EL (cell line): ENCODE data around the gene MXRA8.

ENCODE experiments used
- DNase-seq: peaks from one replicate; pipeline ENCODE4 v3.0.0-alpha.2; 2016

MXRA8 gene

GRCh38 chr1:1348420-1349255 lies 9.7 kb downstream of the MXRA8 start:
- DNase-seq = no peak

- DNase-seq = peak; percentile 53
Observed at GRCh38 chr1:1347663-1348419, 10.5 kb downstream of the MXRA8 start.

- DNase-seq = no peak
Observed at GRCh38 chr1:1347026-1347595, 11.2 kb downstream of the MXRA8 start.

GRCh38 chr1:1346501-1346890 lies 11.9 kb downstream of the MXRA8 start:
- no peak for DNase-seq

GRCh38 chr1:1345860-1346500 lies 12.4 kb downstream of the MXRA8 start:
- DNase-seq = no peak

- no peak for DNase-seq
Observed at GRCh38 chr1:1345384-1345783, 13.0 kb downstream of the MXRA8 start.

GRCh38 chr1:1344655-1345361 lies 13.5 kb downstream of the MXRA8 start:
- peak; percentile 93 for DNase-seq

- no peak for DNase-seq
Observed at GRCh38 chr1:1343811-1344421, 14.4 kb downstream of the MXRA8 start.

- DNase-seq = no peak
Observed at GRCh38 chr1:1342584-1343115, 15.7 kb downstream of the MXRA8 start.

- DNase-seq = no peak
Observed at GRCh38 chr1:1342061-1342562, 16.2 kb downstream of the MXRA8 start.

GRCh38 chr1:1341549-1342021 lies 16.8 kb downstream of the MXRA8 start:
- DNase-seq = no peak

GRCh38 chr1:1340791-1341548 lies 17.4 kb downstream of the MXRA8 start:
- no peak for DNase-seq

- DNase-seq = no peak
Observed at GRCh38 chr1:1340185-1340584, 18.2 kb downstream of the MXRA8 start.

- no peak for DNase-seq
Observed at GRCh38 chr1:1338278-1338677, 20.1 kb downstream of the MXRA8 start.

- DNase-seq = no peak
Observed at GRCh38 chr1:1337793-1338147, 20.6 kb downstream of the MXRA8 start.

- no peak for DNase-seq
Observed at GRCh38 chr1:1336931-1337792, 21.2 kb downstream of the MXRA8 start.

- DNase-seq = no peak
Observed at GRCh38 chr1:1336446-1336845, 21.9 kb downstream of the MXRA8 start.

- no peak for DNase-seq
Observed at GRCh38 chr1:1335792-1336248, 22.5 kb downstream of the MXRA8 start.

- no peak for DNase-seq
Observed at GRCh38 chr1:1335283-1335682, 23.1 kb downstream of the MXRA8 start.

GRCh38 chr1:1334835-1335234 lies 23.5 kb downstream of the MXRA8 start:
- no peak for DNase-seq
